ENCODE data around the gene TBX3. TPM values are rescaled to one million over a fixed set of nuclear protein-coding genes. Genes with fewer than 3 reads are reported as not detected.

Gene TBX3
- polyA plus RNA-seq, 1 donor from 2014 or later = not detected

DNA sequence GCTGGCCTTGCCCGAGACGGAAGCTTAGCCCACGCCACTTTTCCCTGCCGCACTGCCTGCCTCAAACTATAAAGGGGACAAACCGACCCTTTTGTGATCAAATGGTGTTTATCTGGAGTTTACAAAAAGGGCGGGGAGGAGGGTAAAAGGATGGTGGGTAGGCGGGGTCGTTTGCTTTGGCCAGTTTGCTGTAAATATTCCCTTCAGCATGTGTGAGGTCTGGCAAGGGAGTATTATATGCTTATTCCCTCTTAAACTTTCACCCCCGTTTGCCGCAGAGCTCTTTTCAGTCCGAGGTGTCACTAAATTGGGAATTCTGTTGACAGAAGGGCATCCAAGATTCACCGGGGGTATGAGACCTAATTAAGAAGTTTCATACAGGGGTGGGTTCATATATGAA lies 3.8 kb upstream of the TBX3 start:
- TF ChIP-seq RAD21 (conservative IDR thresholded peaks at IDR 0.05) (no peak), EZH2 (IDR thresholded peaks at IDR 0.05; ENCODE audit: borderline replicate concordance, insufficient read depth, low read length, poor library complexity, severe bottlenecking) (no peak), POLR2AphosphoS5 (IDR thresholded peaks at IDR 0.05) (no peak), SMC3 (conservative IDR thresholded peaks at IDR 0.05; ENCODE audit: poor library complexity) (no peak), TAF1 (IDR thresholded peaks at IDR 0.05; ENCODE audit: low read depth) (no peak), MXI1 (conservative IDR thresholded peaks at IDR 0.05; ENCODE audit: poor library complexity, severe bottlenecking) (no peak), EP300 (conservative IDR thresholded peaks at IDR 0.05; ENCODE audit: poor library complexity, severe bottlenecking) (no peak)
- TF ChIP-seq, protein P1, sequence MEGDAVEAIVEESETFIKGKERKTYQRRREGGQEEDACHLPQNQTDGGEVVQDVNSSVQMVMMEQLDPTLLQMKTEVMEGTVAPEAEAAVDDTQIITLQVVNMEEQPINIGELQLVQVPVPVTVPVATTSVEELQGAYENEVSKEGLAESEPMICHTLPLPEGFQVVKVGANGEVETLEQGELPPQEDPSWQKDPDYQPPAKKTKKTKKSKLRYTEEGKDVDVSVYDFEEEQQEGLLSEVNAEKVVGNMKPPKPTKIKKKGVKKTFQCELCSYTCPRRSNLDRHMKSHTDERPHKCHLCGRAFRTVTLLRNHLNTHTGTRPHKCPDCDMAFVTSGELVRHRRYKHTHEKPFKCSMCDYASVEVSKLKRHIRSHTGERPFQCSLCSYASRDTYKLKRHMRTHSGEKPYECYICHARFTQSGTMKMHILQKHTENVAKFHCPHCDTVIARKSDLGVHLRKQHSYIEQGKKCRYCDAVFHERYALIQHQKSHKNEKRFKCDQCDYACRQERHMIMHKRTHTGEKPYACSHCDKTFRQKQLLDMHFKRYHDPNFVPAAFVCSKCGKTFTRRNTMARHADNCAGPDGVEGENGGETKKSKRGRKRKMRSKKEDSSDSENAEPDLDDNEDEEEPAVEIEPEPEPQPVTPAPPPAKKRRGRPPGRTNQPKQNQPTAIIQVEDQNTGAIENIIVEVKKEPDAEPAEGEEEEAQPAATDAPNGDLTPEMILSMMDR (IDR thresholded peaks at IDR 0.05; ENCODE audit: poor library complexity, severe bottlenecking) = no peak
- TF ChIP-seq, protein P2, sequence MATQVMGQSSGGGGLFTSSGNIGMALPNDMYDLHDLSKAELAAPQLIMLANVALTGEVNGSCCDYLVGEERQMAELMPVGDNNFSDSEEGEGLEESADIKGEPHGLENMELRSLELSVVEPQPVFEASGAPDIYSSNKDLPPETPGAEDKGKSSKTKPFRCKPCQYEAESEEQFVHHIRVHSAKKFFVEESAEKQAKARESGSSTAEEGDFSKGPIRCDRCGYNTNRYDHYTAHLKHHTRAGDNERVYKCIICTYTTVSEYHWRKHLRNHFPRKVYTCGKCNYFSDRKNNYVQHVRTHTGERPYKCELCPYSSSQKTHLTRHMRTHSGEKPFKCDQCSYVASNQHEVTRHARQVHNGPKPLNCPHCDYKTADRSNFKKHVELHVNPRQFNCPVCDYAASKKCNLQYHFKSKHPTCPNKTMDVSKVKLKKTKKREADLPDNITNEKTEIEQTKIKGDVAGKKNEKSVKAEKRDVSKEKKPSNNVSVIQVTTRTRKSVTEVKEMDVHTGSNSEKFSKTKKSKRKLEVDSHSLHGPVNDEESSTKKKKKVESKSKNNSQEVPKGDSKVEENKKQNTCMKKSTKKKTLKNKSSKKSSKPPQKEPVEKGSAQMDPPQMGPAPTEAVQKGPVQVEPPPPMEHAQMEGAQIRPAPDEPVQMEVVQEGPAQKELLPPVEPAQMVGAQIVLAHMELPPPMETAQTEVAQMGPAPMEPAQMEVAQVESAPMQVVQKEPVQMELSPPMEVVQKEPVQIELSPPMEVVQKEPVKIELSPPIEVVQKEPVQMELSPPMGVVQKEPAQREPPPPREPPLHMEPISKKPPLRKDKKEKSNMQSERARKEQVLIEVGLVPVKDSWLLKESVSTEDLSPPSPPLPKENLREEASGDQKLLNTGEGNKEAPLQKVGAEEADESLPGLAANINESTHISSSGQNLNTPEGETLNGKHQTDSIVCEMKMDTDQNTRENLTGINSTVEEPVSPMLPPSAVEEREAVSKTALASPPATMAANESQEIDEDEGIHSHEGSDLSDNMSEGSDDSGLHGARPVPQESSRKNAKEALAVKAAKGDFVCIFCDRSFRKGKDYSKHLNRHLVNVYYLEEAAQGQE (IDR thresholded peaks at IDR 0.05; ENCODE audit: borderline replicate concordance) = no peak
- peaks cover 3% of the 10 kb centered on the region for H3F3A ChIP-seq (ENCODE audit: insufficient read depth, low read length, poor library complexity, severe bottlenecking)
- no peak overlapping the region for H2AFZ ChIP-seq (ENCODE audit: low read depth, low read length)
- H3K9me3 ChIP-seq (ENCODE audit: low read length) = no peaks in the 10 kb centered on the region
- no peak overlapping the region for H3K9ac ChIP-seq (ENCODE audit: low read length)
- H3K79me2 ChIP-seq (replicated peaks; ENCODE audit: insufficient read depth, low read length) = no peaks in the 10 kb centered on the region
- H4K20me1 ChIP-seq (ENCODE audit: insufficient read depth) = no peaks in the 10 kb centered on the region
- H3K9me2 ChIP-seq (ENCODE audit: insufficient read depth, low read length) = no peaks in the 10 kb centered on the region
- H3K36me3 ChIP-seq (ENCODE audit: insufficient read depth, low read length) = no peaks in the 10 kb centered on the region
- no peak overlapping the region for H3K27ac ChIP-seq (ENCODE audit: low read length)
- peaks cover 100% of the 10 kb centered on the region for H3K27me3 ChIP-seq (ENCODE audit: insufficient read depth, low read depth, low read length)
- H3K4me2 ChIP-seq (ENCODE audit: low read length) = no peak overlapping the region
- H3K4me3 ChIP-seq (ENCODE audit: low read length) = no peak overlapping the region

DNA sequence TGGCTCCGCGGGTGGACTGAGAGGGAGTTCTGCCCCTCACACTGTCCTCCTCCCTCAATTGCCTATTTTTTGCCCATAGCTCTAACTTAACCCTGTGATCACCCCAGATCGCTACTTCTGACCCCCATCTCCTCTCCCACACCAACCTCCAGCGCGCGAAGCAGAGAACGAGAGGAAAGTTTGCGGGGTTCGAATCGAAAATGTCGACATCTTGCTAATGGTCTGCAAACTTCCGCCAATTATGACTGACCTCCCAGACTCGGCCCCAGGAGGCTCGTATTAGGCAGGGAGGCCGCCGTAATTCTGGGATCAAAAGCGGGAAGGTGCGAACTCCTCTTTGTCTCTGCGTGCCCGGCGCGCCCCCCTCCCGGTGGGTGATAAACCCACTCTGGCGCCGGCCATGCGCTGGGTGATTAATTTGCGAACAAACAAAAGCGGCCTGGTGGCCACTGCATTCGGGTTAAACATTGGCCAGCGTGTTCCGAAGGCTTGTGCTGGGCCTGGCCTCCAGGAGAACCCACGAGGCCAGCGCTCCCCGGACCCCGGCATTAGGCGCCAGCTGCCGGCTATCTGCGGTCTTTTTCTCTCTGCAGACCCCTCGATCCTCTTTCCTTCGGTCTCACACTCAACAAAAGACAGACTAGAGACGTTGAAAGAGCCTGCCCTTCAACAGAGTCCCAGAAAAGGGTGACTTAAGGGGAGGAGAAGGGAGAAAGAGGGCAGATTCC lies 3.0 kb upstream of the TBX3 start:
- Histone ChIP-seq H3K27ac (ENCODE audit: low read length) (no peak overlapping the region), H4K20me1 (ENCODE audit: insufficient read depth) (no peaks in the 10 kb centered on the region), H3K9me3 (ENCODE audit: low read length) (no peaks in the 10 kb centered on the region), H3K9ac (ENCODE audit: low read length) (no peak overlapping the region), H3F3A (ENCODE audit: insufficient read depth, low read length, poor library complexity, severe bottlenecking) (peaks cover 3% of the 10 kb centered on the region), H3K4me3 (ENCODE audit: low read length) (no peak overlapping the region), H2AFZ (ENCODE audit: low read depth, low read length) (no peak overlapping the region), H3K79me2 (replicated peaks; ENCODE audit: insufficient read depth, low read length) (no peaks in the 10 kb centered on the region), H3K36me3 (ENCODE audit: insufficient read depth, low read length) (no peaks in the 10 kb centered on the region), H3K4me2 (ENCODE audit: low read length) (no peak overlapping the region), H3K9me2 (ENCODE audit: insufficient read depth, low read length) (no peaks in the 10 kb centered on the region), H3K27me3 (ENCODE audit: insufficient read depth, low read depth, low read length) (peaks cover 100% of the 10 kb centered on the region)
- TF ChIP-seq SMC3 (conservative IDR thresholded peaks at IDR 0.05; ENCODE audit: poor library complexity) (no peak), RAD21 (conservative IDR thresholded peaks at IDR 0.05) (no peak), POLR2AphosphoS5 (IDR thresholded peaks at IDR 0.05) (peak; percentile 25), TAF1 (IDR thresholded peaks at IDR 0.05; ENCODE audit: low read depth) (no peak)
